ENCODE measurements around the gene IBTK.
"Not testable (repeated sequence)": the region's sequence is repeated elsewhere in the genome, so short reads cannot be mapped to it uniquely, and the experiment has no call there.

The IBTK gene

GRCh38 chr6:82172594-82172993 lies 75.0 kb downstream of the IBTK start:
- DNase-seq, result no peak

- no peak for DNase-seq
Measured at GRCh38 chr6:82169138-82169876, 78.2 kb downstream of the IBTK start.

GRCh38 chr6:82166493-82166892 lies 81.1 kb downstream of the IBTK start:
- DNase-seq, result no peak

DNA sequence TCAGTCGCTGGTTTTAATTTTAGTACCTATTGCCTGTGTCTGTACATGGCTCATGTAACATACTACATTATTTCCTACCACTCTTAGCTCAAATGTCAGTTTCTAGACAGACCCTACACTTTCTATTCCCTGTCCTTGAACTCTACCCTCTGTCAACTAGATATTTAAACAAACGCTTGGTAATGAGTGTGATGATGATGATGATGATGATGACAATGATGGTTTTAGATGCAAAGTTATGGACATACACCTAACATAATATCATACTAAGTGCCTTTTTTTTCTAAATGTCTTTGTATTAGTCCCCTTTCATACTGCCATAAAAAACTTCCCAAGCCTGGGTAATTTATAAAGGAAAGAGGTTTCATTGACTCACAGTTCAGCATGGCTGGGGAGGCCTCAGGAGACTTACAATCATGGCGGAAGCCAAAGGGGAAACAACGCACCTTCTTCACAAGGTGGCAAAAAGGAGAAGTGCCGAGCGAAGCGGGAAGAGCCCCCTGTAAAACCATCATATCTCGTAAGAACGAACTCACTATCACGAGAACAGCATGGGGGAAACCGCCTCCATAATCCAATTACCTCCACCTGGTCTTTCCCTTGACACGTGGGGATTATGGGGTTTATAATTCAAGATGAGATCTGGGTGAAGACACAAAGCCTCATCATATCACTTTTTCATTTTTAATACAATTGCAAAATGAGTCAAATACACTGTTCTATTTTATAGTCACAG lies 87.1 kb downstream of the IBTK start:
- DNase-seq, result no peak

DNA sequence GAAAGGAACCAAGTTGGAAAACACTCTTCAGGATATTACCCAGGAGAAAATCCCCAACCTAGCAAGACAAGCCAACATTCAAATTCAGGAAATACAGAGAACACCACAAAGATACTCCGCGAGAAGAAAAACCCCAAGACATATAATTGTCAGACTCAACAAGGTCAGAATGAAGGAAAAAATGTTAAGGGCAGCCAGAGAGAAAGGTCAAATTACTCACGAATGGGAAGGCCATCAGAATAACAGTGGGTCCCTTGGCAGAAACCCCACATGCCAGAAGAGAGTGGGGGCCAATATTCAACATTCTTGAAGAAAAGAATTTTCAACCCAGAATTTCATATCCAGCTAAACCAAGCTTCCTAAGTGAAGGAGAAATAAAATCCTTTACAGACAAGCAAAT lies 94.8 kb downstream of the IBTK start:
- DNase-seq, result not testable (repeated sequence)

GRCh38 chr6:82151147-82151546 lies 96.4 kb downstream of the IBTK start:
- not testable (repeated sequence) for DNase-seq

DNA sequence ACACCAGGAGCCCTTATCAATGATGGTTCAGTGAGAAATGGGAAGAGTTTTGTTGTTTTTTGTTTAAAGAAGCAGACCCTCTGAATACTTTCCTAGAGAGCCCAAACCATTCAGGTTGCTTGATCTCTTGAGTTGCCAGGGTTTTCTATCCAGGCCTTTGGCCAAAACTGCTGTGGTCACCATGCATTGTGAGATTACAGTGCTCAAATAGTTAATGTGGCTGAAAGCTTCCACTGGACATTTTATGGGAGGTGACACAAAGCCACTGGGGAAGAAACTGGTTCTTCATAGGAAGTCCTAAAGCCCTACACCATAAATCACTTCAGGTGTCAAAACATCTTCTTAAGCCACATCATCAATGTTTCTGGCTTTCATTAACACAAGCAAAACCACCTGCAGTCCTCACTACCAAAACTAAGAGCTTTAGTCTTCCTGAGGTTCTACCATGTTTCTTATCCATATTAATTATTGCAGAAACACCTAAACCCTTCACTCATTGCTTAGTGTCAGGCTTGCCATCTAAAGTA lies 101.6 kb downstream of the IBTK start:
- DNase-seq, result no peak

- no peak for DNase-seq
Measured at GRCh38 chr6:82144852-82145340, 102.6 kb downstream of the IBTK start.

DNA sequence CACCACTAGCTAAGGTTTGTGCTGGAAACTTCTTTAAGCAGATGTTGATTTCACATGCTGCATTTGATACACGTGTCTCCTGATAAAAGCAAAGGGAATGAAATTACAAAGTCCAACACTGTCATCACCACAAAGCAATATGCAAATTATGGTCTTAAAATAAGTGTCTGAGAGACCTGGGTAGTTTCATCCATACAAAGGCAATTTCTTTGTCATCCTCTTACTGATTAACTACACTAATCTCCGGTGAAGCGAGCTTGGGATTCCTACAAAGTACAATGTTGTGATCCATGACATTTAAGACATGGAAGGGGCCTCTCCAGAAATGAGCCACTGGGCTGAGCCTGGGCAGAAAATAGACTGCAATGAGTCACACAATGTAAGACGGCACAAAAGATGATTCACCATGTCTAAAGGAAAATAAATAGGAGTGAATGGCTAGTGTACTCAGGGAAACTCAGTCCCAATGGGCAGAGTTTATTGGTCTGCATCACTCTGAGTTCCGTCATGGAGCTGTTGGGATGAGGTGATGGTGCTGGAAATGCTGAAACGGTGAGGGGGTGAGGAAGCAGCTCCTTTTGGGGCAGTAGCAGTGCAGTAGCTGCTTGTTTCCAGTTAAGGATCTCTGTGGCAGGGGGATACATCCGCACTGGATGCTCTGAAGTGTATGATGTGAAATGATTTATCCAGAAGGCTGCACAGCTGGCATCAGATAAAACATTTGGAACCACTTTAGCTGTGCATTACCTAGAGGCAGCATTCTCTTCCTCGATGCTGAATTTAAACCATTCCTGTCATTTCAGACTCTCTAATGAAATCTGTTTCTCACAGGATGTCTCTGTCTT lies 103.3 kb downstream of the IBTK start:
- no peak for DNase-seq

GRCh38 chr6:82143041-82143481 lies 104.5 kb downstream of the IBTK start:
- DNase-seq, result no peak

DNA sequence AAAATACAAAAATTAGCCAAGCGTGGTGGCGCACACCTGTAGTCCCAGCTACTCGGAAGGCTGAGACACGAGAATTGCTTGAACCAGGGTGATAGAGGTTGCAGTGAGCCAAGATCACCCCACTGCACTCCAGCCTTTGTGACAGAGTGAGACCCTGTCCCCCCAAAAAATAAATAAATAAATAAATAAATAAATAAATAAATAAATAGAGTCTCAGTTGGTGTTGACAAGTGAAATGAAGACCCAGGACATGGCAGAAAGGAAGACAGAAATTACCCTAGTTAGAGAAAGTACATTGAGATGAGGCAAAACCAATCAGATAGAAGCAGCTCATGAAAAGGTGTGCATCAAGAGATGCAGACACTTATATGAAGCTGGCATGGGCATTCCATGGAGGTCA lies 105.0 kb downstream of the IBTK start:
- no peak for DNase-seq

DNA sequence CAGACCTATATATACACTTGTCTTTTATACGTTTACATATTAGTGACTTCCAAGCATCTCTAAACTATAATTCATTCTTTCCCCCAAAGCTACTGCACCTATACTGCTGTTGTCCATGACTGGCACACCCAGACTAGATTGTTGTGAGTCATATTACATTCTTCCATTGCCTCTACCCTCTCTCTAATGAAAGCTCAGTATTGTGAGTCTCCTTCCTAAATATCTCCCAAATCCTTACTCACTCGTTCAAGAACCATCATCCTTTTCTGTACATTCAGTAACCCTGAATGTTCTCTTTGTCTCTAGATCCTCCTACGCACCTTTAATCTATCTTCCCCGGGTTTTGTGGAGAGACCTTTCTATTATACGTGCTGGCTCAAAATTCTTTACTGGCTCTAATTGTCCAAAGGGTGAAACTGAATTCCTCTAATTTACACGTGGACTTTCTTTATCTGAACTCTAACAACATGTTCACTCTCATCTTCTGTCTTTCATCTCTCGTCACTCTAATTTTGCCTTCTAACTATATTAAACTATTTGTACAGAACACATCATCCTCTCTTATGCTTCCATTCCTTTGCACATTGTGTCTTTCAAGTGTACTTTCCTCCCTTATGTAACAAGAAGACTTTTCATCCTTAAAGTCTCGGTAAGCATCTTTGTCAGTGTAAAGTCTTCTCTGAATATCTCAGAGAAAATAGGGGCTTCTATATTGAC lies 109.3 kb downstream of the IBTK start:
- DNase-seq, result no peak

DNA sequence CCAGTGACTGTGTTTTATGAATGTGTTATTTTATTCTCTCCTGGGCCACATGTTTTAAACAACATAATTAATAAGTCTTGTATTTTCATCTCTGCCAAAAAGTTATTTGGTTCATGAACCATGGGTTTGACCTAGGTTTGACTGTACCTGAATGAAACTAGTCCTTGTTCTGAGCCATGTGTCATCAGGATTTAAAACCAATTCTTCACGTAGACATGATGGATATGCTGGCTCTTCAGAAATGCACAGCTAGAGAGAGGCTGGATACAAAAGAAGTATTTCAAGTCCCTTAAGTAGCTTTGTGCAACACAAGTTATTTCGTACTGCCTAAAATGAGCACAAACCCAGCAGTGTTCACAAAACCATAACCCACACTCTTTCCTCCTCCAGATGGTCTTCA lies 116.1 kb downstream of the IBTK start:
- no peak for DNase-seq

GRCh38 chr6:82129797-82130196 lies 117.7 kb downstream of the IBTK start:
- no peak for DNase-seq

GRCh38 chr6:82128973-82129372 lies 118.6 kb downstream of the IBTK start:
- DNase-seq, result not testable (repeated sequence)

DNA sequence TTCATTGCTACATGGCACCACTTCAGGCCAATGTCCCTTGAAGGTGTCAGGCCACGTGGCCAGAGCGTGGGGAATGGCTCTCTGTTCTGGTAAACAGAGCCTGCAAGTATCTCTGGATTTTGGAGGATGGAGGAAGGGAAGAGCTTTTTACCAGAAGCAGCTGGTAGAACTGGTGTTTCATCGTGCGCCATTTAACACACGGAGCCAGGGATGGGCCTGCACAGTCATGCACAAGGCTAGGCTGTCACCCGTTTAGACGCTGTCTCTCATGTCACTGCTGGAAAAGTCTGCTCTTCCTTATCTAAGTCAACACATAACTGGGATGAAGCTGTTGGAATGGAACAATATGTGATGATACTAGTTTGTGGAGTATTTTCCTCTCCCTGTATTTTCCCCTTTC lies 123.9 kb downstream of the IBTK start:
- DNase-seq, result no peak

All from CD4-positive, alpha-beta T cell treated with Interleukin-10 for 1 hour (primary cell).